HFF-Myc (cell line): ENCODE data around the gene TSC2.
"Not testable (repeated sequence)": the region's sequence is repeated elsewhere in the genome, so short reads cannot be mapped to it uniquely, and the experiment has no call there.

Source experiments
- DNase-seq: peaks from one replicate; pipeline ENCODE4 v3.0.0-alpha.2; 2011; ENCODE audit warnings: low read depth; ENCODE audit errors: extremely low read depth
- H3K4me3 ChIP-seq: replicated peaks from 2 replicates; pipeline ENCODE4 v1.5.1; 2011; ENCODE audit warnings: low read depth, mild to moderate bottlenecking, control low read depth, low read length
- TF ChIP-seq, protein P1 (sequence below): IDR thresholded peaks from 2 replicates; pipeline ENCODE4 v1.5.1; 2012; ENCODE audit warnings: mild to moderate bottlenecking, low read depth, low read length, control low read depth; ENCODE audit errors: missing control alignments

The TSC2 gene

DNA sequence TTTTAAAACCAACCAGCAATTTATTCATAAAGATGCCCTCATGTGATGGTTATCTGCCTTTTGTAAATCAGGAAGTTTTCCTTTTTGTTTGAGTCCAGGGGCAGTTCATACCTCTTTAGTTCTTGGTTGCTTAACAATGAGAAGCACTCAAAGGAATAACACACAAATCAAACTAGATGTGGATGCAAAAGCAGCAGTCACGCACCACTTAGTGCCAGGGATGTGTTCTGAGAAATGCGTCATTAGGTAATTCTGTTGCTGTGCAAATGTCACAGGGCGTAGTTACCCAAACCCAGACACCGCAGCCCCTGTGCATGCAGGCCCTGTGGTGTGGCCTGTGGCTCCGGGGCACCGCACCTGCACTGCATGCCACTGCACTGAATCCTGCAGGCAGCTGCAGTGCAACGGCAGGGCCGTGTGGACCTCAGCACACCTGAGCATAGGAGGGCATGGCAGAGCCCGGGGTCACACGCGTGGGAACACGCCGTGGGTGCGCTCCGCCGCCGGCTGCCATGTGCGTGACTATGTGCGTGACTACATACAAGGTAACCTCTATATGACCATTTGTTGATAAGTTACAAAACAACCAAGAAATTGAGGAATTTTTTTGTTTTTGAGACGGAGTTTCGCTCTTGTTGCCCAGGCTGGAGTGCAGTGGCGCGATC lies 48.3 kb downstream of the TSC2 start:
- TF ChIP-seq, protein P1, sequence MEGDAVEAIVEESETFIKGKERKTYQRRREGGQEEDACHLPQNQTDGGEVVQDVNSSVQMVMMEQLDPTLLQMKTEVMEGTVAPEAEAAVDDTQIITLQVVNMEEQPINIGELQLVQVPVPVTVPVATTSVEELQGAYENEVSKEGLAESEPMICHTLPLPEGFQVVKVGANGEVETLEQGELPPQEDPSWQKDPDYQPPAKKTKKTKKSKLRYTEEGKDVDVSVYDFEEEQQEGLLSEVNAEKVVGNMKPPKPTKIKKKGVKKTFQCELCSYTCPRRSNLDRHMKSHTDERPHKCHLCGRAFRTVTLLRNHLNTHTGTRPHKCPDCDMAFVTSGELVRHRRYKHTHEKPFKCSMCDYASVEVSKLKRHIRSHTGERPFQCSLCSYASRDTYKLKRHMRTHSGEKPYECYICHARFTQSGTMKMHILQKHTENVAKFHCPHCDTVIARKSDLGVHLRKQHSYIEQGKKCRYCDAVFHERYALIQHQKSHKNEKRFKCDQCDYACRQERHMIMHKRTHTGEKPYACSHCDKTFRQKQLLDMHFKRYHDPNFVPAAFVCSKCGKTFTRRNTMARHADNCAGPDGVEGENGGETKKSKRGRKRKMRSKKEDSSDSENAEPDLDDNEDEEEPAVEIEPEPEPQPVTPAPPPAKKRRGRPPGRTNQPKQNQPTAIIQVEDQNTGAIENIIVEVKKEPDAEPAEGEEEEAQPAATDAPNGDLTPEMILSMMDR: no peak
- no peak overlapping the region for H3K4me3 ChIP-seq
- DNase-seq: no peak

DNA sequence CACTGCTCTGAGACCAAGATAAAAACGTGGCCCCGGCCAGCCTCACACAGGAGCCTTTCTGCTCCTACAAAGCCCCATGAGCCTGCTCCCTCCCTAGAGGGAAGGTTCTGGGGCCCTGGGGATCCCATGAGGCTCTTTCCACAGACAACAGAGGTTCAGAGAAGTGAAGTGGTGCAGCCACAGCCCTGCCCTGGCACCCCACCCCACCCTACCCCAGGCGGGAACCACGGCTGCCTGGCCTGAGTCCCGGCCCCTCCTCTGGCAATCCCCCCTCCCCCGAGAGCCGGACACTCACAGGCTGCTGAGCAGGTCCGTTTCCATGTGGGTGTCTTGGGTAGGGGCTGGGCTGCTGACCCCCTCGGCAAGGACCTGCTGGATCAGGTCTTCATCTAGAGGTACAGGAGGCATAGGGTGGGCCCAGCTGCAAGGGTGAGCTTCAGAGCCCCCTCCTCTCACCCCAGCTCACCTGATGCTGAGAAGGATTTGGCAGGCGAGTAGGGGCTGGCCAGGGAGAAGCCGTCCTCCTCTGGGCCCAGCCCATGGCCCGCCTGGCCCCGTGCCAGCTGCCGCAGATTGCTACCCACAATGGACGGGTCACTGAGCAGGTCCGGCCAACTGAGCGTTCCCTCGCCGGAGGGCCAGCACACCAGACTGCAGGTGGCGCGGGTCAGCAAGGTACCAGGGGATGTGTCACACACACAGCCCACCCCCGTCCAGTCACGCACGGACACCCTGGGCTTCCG lies 49.2 kb downstream of the TSC2 start:
- no peak overlapping the region for H3K4me3 ChIP-seq
- TF ChIP-seq, protein P1: no peak
- no peak for DNase-seq

DNA sequence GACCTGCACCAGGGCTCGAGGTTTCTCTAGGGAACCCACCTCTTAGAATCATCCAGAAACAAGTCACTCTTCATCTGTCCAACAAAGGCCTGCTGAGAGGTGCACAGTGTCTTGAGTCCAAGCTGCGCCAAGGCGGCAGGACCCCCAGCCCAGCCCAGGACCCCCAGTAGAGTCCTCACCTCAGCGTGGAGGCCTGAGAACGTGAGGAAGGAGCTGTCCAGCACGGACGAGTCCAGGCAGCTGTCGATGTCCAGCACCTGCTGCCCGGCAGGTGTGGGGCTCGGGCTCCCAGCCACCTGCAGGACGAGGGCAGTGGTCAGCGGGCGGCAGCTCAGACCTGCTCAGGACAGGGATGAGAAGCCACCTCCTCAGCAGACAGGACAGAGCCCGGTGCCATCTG lies 49.9 kb downstream of the TSC2 start:
- not testable (repeated sequence) for DNase-seq, H3K4me3 ChIP-seq

DNA sequence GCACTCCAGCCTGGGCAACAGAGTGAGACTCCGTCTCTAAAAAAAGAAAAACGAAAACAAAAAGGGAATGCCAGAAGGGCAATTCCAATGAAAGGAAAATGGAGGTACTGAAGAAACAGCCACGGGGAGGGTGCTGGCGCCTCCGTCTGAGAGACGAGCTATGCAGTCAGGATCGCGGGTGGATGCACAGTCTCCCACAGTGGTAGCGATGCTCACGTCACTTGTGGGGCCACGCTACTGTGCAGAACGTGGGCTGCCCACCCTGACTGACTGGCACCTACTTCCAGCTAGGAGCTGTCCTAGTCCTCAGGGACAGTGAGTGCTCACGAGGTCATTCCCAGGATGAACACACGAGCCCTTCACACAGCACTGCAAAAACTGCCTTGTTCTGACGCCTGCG lies 53.8 kb downstream of the TSC2 start:
- not testable (repeated sequence) for H3K4me3 ChIP-seq, DNase-seq

DNA sequence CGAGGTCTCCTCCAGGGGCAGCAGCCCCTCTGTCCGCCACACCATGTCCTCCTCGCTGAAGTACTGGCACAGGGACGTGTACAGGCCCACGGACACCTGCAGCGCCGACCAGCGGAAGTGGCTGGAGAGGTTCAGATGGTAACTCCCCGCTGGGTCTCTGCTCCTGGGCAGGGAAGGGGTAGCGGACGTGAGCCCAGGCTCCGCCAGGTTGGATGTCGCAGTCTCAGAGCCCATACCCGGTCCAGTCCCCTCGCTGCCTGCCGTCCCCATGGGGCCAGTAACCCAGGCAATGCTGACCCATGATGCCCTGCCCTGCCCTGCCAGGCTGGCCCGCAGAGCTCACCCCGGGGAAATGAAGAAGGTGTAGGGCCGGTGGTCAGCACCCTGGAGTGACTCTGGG lies 54.7 kb downstream of the TSC2 start:
- DNase-seq: no peak
- no peak overlapping the region for H3K4me3 ChIP-seq
- TF ChIP-seq, protein P1: no peak

DNA sequence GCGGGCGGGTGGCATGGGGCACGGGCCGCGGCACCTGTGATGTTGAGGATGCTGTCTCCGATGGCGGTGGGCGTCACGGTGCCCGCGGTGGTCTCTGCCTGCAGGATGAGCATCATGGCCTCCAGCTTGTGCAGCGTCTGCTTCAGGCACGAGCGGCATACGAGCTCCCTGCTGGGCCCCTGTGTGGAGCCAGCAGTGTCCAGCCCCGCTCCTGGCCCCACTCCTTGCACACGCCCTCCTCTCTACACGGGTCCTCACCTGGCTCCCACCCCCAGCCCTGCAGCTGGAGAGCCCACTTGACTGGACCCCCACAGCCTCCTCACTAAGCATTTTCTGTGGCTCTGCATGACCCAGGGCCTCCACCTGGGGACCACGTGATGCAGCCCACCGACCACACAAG lies 56.7 kb downstream of the TSC2 start:
- not testable (repeated sequence) for H3K4me3 ChIP-seq

DNA sequence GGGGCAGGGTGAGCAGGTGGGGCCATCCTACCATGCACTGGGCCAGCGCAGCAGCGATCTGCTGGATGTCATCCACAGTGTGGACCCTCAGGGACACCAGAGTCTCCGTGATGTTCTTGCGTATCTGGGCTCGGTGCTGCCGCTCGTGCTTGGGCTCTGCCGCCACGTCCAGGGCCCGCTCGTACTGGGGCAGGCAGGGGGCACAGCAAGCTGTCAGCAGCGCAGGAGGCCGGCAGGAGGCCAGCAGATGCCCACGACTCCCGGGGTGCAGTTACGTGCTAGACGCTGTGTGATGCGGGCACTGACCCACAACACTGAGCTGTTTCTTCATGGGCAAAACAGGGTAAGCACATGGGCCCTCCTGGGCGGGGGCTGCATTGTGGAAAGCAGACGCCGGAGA lies 57.5 kb downstream of the TSC2 start:
- H3K4me3 ChIP-seq: not testable (repeated sequence)

More for the DNA sequence above, 56.7 kb downstream of the TSC2 start:
- DNase-seq: not testable (repeated sequence)

DNA sequence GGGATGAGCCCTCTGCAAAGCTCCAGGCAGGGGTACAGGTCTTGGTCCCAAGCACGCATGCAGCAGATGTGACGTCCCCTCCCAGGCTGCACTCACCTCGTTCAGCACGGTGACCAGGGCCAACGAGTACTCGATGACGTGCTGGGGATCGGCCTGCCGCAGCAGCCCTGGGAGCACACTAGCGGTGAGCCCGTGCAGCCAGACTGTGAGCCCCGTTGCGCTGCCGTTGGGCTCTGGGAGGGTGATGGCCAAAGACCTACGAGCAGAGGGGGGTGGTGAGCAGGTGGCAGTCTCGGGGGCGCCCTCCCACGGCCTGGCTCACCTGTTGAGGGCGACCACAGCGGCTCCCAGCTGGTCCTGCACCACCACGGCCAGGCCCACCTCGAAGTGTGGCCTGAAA lies 58.0 kb downstream of the TSC2 start:
- not testable (repeated sequence) for DNase-seq, H3K4me3 ChIP-seq

More for the DNA sequence above, 57.5 kb downstream of the TSC2 start:
- DNase-seq: not testable (repeated sequence)

DNA sequence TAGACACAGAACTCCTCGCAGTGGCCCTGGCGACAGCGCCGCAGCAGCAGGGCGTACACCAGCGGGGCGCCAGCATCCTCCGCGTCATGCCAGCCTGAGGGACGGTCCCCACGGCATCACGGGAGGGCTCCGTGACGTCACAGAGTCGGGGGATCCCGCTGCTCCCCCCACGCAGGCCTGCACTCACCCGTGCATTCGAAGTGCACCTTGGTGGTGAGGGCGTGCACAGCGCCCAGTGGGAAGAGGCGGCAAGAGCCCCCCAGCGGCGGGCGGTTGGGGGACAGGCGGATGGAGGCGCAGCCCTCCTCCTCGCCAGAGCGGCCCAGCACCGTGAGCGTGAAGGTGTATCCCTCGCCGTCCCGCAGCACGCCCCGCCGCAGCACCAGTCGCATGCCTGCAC lies 58.4 kb downstream of the TSC2 start:
- H3K4me3 ChIP-seq, DNase-seq: not testable (repeated sequence)

DNA sequence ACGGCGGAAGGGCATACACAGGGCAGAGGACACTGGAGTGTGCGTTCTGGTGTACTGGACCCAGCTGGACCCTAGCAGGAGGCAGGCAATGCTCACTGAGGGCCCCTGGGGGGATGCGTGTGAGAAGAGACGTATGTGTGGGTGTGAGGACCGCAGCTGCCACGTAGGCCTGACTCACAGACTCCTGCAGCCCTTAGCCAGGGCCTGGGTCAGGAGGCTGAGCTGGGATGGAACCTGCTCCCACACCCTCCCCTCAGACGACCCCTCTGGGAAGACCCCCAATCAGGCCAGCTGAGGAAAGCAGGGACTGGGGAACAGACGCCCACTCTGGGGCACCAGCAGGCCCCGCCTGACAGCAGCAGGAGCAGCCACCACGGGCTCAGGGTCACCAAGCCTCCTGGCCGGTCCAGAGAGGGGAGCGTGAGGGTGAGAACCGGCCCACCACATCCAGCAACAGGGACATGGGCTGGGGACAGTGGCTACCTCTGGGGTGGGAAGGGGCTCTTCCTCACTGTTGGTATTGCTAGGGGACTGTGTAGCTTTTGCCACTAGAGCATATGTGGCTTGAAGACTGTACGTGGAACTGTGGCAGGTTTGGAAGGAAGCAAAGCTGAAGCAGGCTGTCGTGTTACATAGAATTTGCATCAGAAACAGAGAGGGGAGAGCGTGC lies 59.5 kb downstream of the TSC2 start:
- not testable (repeated sequence) for DNase-seq, H3K4me3 ChIP-seq

DNA sequence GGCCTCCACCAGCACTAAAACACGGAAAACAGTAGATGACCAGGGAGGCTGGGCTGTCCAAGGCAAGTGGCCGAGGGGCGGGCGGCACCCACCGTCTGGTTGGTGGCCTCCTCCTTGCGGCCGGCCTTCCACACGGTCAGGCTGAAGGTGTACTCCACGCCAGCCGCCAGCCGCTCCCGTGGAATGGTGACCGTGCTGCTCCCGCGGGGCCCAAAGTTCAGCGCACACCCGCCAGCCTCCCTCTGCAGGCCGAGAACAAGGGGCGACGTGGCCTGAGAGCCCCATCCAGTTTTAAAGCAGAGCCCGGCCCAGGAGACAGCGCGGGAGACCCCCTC lies 60.0 kb downstream of the TSC2 start:
- DNase-seq, H3K4me3 ChIP-seq: not testable (repeated sequence)

DNA sequence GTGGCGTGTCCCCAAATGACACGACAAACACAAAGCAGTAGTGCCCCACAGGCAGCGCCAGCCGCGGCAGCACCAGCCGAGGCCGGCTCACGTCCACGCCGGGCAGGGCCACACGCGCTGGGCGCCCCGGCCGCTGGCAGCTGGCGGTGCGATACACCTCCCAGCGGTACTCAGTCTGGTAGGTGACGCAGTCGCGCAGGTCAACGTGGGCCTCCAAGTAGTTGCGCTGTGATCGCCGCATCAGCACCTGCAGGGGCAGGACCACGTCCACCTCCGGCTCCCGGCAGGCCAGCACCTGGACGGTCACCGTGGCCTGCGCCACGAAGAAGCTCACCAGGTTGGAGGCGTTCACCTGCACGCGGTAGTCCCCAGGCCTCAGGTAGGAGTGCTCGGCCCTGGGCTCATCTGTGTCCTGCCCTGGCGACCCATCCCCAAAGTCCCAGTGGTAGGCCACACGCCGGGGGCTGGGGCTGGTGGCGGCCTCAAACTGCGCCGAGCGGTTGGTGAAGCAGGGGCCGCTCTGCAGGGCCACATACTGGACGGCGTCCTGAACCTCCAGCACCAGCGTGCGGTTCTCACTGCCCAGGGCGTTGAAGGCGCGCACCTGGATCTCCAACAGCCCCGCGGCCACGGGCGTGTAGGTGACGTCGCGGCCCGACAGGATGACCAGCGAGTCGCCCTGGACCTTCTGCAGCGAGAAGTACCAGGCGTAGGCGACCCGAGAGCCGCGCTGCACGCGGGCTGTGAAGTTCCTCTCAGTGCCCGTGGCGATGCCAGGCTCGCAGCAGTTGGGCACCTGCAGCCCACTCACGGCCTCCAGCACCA lies 60.9 kb downstream of the TSC2 start:
- H3K4me3 ChIP-seq, DNase-seq: not testable (repeated sequence)

DNA sequence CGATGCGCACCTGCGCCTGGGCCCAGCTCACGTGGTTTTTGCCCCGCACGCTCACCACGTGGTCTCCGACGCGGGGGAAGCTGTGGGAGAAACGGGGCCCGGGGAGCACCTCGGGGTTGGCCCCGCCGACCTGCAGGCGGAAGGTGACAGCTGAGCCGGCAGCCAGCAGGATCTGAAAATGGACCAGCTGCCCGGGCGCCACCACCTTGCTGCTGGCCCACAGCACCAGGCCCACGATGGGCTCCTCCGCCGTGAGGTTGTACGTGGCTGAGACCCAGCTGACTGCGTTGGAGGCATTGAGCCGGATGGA lies 61.4 kb downstream of the TSC2 start:
- DNase-seq, H3K4me3 ChIP-seq: not testable (repeated sequence)

DNA sequence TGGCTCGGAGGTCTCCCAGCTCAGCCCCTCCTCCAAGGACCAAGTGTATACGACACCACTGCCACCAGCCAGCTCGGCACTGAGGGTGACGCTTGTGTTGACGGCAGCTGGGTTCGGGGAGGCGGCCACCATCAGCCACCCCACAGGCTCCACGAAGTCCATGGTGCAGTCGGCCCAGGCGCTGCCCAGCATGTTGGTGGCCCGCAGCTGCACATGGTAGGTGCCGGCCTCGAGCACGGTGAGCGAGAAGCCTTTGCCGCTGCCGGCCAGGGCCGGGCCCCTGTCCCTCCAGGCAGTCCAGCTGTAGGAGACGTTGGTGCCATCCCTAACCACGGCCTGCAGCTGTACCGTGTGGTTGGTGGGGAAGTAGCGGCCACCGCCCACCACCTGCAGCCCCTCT lies 62.1 kb downstream of the TSC2 start:
- DNase-seq, H3K4me3 ChIP-seq: not testable (repeated sequence)
